Measurements from ENCODE around the gene LGR6. TPM values are rescaled to one million over a fixed set of nuclear protein-coding genes. Genes with fewer than 3 reads are reported as not detected.

Gene LGR6
- total RNA-seq, 4 donors from 2014 or later = 0.15 TPM; not detected in 3

- H3K4me3 ChIP-seq = no peak overlapping the region
- ATAC-seq (peak in 1 of 2 donors; percentile 22), DNase-seq (no peak)
- H3K36me3 ChIP-seq = no peaks in the 10 kb centered on the region
- intact Hi-C loops (cut with DNase I; ENCODE audit: low total_unique reads) = no loop called here
- no peak overlapping the region for H3K27ac ChIP-seq
- in situ Hi-C loops (cut with MboI; ENCODE audit: low sequenced_read_pairs in 4 of 4) = loop anchor here in 1 of 4 donors (10.0 kb wide), 1 partner anchor 544 kb away; the partner anchor contains the start of gene SYT2
- no peaks in the 10 kb centered on the region for H3K4me1 ChIP-seq
- TF ChIP-seq, protein P1, sequence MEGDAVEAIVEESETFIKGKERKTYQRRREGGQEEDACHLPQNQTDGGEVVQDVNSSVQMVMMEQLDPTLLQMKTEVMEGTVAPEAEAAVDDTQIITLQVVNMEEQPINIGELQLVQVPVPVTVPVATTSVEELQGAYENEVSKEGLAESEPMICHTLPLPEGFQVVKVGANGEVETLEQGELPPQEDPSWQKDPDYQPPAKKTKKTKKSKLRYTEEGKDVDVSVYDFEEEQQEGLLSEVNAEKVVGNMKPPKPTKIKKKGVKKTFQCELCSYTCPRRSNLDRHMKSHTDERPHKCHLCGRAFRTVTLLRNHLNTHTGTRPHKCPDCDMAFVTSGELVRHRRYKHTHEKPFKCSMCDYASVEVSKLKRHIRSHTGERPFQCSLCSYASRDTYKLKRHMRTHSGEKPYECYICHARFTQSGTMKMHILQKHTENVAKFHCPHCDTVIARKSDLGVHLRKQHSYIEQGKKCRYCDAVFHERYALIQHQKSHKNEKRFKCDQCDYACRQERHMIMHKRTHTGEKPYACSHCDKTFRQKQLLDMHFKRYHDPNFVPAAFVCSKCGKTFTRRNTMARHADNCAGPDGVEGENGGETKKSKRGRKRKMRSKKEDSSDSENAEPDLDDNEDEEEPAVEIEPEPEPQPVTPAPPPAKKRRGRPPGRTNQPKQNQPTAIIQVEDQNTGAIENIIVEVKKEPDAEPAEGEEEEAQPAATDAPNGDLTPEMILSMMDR (IDR thresholded peaks at IDR 0.05 in 4 of 5, conservative IDR thresholded peaks at IDR 0.05 in 1 of 5) = no peak
- TF ChIP-seq POLR2A (IDR thresholded peaks at IDR 0.05) = no peak
- no peaks in the 10 kb centered on the region for H3K27me3 ChIP-seq
- no peaks in the 10 kb centered on the region for H3K9me3 ChIP-seq
These were observed 22.9 kb upstream of the LGR6 start for GRCh38 chr1:202170726-202171125.

- H3K4me3 ChIP-seq = no peak overlapping the region
- no peaks in the 10 kb centered on the region for H3K9me3 ChIP-seq
- no peaks in the 10 kb centered on the region for H3K27me3 ChIP-seq
- in situ Hi-C loops (cut with MboI; ENCODE audit: low sequenced_read_pairs in 4 of 4) = loop anchor here in 1 of 4 donors (10.0 kb wide), 1 partner anchor 543 kb away; the partner anchor contains the start of gene SYT2
- ATAC-seq = no peak
- no peaks in the 10 kb centered on the region for H3K4me1 ChIP-seq
- DNase-seq = no peak
- H3K27ac ChIP-seq = no peak overlapping the region
- H3K36me3 ChIP-seq = no peaks in the 10 kb centered on the region
- no peak for TF ChIP-seq POLR2A (IDR thresholded peaks at IDR 0.05)
- TF ChIP-seq, protein P1 (IDR thresholded peaks at IDR 0.05 in 4 of 5, conservative IDR thresholded peaks at IDR 0.05 in 1 of 5) = no peak
- intact Hi-C loops (cut with DNase I; ENCODE audit: low total_unique reads) = no loop called here
These were observed 22.1 kb upstream of the LGR6 start for GRCh38 chr1:202171292-202172014.

- Histone ChIP-seq H3K4me3 (no peak overlapping the region), H3K27ac (no peak overlapping the region), H3K9me3 (no peaks in the 10 kb centered on the region), H3K4me1 (no peaks in the 10 kb centered on the region), H3K27me3 (no peaks in the 10 kb centered on the region), H3K36me3 (no peaks in the 10 kb centered on the region)
- DNase-seq (no peak), ATAC-seq (no peak)
- TF ChIP-seq, protein P1 (IDR thresholded peaks at IDR 0.05 in 4 of 5, conservative IDR thresholded peaks at IDR 0.05 in 1 of 5) = no peak
- no peak for TF ChIP-seq POLR2A (IDR thresholded peaks at IDR 0.05)
- in situ Hi-C loops (cut with MboI; ENCODE audit: low sequenced_read_pairs in 4 of 4) = loop anchor here in 1 of 4 donors (10.0 kb wide), 1 partner anchor 543 kb away; the partner anchor contains the start of gene SYT2
- intact Hi-C loops (cut with DNase I; ENCODE audit: low total_unique reads) = no loop called here
These were observed 21.6 kb upstream of the LGR6 start for GRCh38 chr1:202172015-202172355.

GRCh38 chr1:202173993-202174392 is 19.6 kb upstream of the LGR6 start:
- no peak for ATAC-seq
- intact Hi-C loops (cut with DNase I; ENCODE audit: low total_unique reads) (no loop called here), in situ Hi-C loops (cut with MboI; ENCODE audit: low sequenced_read_pairs in 4 of 4) (loop anchor here in 1 of 4 donors (10.0 kb wide), 1 partner anchor 541 kb away; the partner anchor contains the start of gene SYT2)
- Histone ChIP-seq H3K4me1 (no peaks in the 10 kb centered on the region), H3K27me3 (no peaks in the 10 kb centered on the region), H3K9me3 (no peaks in the 10 kb centered on the region), H3K4me3 (no peak overlapping the region), H3K27ac (no peak overlapping the region), H3K36me3 (no peaks in the 10 kb centered on the region)
- no peak for DNase-seq
- TF ChIP-seq, protein P1 (IDR thresholded peaks at IDR 0.05 in 4 of 5, conservative IDR thresholded peaks at IDR 0.05 in 1 of 5) = no peak
- TF ChIP-seq POLR2A (IDR thresholded peaks at IDR 0.05) = no peak
